ENCODE measurements around the gene CIP2A.

CIP2A gene

DNA sequence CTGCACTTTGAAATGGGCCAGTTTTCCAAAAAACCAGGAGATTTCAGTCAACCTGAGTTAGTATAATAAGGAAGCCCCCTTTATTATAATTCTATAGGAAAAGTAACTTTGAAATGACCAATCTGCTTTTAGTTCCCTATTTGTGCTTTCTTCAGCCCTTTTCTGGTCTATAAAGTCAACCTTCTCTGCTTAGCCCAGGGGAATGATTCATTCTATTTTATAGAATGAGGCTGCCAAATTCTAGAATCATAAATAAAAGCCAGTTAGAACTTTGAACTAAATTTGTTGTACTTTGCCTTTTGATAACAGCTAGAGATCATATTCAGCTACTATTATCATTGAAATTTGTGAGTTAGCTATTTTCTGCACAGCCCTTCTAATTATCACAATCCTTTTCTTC lies 24.7 kb downstream of the CIP2A start:
- no peak for DNase-seq (ENCODE audit: low read depth in 2 of 2)

DNA sequence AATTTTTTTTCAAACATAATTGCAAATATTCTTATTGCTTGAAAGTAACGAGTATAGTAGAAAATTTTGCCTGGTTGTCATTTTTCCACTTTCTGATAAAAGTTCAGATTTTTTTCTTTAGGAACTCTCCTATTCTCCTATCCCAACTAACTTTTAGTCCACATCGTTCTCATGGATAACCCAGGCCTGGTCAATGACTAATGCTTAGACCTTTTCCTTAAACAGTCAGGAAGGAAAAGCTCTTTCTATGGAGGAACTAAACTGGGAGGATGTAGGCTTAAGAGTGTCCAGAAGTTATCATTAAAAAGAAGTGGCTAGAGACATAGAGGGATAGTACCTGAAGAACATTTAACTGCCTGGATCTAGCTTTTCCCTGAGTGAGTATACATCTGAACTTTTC lies 26.7 kb downstream of the CIP2A start:
- no peak for DNase-seq (ENCODE audit: low read depth in 2 of 2)

DNA sequence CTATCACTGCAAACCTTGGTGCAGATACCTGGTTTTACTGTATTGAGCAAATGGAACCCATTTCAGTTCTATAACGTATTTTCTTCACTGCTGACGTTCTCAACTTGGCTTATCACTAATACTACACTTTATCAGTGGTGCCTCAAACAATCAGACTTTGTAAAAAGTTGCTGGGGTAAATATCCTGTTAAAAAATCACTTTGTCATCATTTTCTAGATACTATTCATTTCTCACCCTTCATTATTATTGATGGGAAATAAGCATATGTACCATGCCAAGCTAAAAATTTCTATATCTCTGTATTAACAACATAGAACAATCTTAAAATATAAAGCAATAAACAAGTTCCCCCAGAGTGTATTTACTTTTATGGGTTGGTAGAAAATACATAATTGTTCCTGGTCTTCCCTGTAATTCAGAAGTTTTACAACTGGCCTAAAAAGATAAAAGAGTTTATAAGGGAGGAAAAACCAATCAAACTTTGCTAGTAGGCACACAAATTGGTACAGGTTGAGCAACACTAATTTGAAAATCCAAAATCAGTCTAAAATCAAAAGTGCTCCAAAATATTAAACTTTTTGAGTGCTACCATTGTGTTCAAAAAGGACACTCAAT lies 33.2 kb downstream of the CIP2A start:
- no peak for DNase-seq (ENCODE audit: low read depth in 2 of 2)

DNA sequence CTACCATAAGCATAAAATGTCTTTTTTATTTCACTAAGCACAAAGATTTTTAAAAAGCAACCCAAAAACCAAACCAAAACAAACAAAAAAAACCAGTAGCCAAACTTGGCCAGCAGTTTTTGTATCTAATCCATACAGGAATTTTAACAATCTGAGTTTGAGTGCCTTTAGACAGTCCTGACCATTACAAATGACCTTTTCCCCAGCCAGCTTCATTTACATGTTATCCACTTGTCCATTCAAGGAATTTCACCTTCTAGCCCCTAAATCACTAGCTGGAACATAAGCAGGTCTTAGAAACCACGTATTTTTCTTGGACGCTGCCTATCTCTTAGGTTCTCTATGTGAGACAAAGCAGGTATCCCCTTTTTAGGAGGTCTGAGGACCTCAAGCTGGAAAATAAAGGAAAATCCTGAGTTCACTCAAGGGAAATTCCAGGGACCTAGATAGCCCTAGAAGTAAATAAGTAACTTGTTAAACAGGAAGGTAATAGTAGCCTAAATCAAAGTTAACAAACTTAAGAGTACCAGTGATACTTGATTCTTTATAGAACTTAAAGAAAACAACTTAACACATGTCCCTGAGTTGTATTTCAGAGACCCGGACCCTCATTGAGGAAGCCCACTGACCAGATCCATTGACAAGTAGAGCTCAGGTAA lies 34.2 kb downstream of the CIP2A start:
- DNase-seq (ENCODE audit: low read depth in 2 of 2) = no peak

DNA sequence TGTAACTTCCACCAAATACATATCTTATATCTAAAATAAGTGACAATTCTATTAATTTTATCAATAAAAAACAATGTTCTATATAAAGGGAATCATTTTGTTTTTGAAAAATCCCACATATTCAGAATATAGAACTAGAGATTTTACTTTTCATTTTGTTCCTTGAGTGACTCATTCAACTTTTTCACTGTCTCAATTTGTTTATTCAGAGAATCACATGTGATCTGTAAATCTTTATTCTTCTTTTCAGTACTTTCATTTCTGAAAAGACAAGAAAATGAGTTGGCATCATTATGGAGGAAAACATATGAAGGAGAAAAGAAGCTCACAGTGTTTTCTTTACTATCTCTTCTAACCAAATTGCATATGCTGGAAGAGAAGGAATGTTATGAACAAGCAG lies 35.0 kb downstream of the CIP2A start:
- no peak for DNase-seq (ENCODE audit: low read depth in 2 of 2)

DNA sequence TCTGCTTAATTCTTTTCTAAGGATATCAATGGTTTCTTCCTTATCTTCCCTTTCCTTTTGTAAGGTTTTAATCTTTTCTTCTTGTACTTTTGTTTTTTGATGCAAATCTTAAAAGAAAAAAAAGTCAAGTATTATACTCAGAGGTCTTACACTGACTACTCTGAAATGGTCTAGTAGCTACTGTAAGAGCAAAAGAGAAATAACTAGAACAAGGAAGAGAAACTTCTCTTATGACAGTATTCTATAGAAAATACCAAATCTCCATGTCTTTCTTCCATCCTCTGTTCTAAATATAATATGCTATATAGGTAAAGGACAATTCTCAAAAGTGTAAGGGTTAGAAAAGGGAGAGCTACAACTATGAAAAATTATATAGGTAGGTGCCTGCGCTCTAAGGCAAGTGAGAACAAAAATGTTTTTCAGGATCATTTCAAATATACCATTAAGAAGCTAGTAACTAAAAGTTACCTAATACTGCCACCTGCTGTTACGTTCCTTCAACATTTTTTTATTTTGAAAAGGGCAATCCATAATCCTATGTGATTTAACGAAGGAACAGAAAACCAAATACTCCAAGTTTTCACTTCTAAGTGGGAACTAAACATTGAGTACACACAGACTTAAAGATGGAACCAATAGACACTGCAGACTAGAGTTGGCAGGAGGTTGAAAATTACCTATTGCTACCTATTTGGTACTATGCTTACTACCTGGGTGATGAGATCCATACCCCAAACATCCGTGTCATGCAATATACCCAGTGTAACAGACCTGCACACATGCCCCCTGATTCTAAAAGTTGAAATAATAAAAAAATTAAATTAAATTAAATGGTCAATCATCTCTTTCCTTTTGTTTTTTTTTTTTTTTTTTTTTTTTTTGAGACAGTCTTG lies 36.7 kb downstream of the CIP2A start:
- DNase-seq (ENCODE audit: low read depth in 2 of 2) = no peak

DNA sequence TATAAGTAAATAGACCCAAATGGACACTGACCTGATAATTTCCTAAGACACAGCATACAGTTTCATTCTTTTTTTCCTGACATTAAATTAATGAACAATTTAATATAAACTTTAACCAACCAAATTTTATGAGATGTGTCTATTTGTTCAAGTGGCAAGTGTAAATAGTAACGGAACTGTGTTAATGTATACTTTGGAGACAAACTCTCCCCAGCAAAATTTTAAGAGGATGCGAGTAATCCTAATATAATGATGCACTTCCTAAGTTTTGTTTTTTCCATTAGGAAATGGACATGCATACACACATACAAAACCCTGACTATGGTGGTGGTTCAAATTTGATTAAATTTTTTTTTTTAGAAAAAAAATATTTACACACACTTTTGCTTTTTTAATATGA lies 40.4 kb downstream of the CIP2A start:
- no peak for DNase-seq (ENCODE audit: low read depth in 2 of 2)

DNA sequence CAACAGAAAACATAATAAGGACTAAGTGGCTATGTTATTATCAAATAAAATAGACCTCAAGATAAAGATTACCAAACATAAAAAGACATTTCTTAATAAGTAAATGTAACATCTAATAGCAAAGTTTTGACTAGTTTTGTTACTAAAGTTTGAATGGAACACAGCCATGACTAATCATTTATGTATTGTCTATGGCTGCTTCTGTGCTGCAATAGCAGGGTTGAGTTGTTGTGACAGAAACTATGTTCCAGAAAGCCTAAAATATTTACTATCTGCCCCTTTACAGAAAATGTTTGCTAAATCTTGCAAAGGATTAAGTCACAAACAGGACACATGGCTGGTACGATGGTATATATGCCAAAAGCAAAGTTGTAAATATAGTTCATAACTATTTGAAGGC lies 40.9 kb downstream of the CIP2A start:
- DNase-seq (ENCODE audit: low read depth in 2 of 2) = no peak

DNA sequence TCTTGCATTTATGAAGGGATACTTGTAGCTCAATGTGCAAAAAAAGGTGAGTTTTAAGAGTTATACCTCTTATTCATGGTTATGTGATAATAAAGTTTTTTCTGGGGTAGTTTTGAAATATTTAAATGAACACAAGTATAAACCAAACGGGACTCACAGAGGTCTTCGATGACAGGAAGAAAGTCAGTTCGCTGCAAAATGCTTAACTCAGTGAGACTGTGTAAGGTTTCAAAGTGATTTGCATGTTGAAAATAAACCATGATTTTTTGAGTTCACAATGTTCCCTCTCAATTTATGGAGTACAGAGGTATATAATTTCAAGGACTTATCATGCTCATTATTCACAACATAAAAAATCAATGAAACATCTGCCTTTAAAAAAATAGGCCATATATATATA lies 42.5 kb downstream of the CIP2A start:
- no peak for DNase-seq (ENCODE audit: low read depth in 2 of 2)

DNA sequence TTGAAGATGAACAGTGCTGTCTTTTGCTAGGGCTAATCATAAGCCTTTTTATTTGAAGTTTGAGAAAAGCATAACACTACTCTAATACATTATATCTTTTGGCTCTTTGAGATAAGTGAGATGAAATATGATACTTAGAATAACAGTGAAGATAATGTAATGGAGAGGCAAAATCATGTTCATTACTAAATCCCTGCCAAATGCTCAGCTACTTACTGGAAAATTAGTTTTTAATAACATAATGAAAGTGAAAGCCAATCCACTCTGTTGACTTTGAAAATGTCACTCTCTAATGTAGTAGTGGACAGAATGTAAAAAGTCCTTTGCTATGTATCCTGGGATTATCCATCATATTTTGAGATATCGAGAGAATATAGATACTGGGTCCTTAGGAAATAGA lies 43.0 kb downstream of the CIP2A start:
- DNase-seq (ENCODE audit: low read depth in 2 of 2) = no peak

DNA sequence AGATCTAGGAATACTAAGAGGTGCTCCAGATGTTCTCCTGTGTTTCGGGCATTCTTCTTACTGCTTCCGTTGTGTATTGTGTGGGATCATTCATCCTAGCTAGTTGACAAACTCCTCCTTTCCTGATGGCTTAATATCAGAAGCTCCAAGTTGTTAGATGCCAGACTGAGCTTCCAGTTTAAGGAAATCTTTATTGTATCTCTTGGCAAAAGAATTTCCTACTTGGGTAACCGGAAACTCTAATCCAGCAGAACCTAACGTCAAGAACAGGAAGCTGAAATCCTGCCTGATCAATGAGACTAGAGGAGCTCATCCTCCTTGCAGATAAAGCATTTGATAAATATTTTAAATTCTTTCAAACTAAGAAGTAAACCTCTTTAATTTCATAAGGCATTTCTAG lies 51.2 kb downstream of the CIP2A start:
- no peak for DNase-seq (ENCODE audit: low read depth in 2 of 2)

DNA sequence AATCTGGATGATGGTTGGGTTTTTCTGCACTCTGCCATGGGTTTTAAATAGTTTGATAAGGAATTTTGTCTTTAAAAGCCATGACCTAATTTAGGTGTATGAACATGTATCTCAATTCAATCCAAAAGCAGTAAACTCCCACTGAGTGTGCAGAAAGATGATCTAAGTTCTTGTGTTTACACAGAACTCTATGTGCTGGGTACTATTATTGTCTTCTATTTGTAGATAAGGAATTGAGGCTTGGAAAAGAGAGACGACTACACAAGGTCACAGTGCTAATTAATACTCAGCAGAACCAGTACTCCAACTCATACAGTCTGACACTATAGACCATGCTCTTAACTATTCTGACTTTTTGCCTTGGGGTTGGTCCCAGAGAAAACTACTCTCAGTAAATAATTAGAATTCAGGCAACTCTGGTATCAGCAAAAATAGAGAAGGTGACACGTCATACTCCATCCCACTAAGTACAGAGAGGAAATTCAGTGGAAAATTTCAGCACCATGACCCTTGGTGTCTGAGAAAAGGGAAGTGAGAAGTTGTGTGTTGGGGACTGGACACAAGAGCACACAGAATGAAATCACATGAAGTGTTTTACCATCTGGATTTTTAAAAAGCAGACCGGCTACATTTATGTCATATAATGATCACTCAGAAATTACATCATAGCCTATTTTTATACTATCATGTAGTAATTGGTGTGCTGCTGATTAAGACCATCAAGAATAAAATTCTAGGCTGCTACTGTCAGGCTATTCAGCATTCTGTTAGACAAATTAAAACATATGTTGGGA lies 60.6 kb downstream of the CIP2A start:
- no peak for DNase-seq (ENCODE audit: low read depth in 2 of 2)

DNA sequence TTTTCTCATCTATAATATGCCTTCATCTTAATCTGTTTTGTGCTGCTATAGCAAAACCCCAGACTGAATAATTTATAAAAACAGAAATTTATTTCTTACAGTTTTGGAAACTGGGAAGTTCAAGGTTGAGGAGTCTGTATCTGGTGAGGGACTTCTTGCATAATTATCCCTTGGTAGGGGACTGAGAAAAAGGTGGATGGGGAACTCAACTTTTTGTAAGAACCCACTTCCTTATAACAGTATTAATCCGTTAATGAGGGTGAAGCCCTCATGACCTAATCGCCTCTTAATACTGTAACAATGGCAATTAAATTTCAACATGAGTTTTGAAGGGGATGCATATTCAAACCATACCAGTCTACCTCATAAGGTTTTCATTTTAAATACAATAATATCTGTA lies 61.4 kb downstream of the CIP2A start:
- no peak for DNase-seq (ENCODE audit: low read depth in 2 of 2)

DNA sequence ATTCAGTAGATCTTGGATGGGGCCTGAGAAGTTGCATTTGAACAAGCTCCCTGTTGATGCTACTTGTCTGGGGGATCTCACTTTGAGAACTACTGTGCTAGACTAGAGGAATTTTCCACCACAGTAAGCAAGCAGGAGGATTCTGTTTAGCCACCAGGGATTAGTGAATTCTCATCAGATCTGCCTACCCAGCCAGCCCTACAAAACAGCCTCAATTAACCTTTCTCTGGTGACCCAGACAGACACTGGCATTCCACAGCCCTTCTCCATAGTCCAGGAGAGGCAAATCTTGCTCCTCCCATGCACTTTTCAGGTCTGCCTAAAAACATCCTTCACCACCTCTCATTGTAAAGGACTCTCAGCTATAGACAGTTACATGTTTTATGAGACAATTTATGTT lies 62.1 kb downstream of the CIP2A start:
- DNase-seq (ENCODE audit: low read depth in 2 of 2) = no peak

DNA sequence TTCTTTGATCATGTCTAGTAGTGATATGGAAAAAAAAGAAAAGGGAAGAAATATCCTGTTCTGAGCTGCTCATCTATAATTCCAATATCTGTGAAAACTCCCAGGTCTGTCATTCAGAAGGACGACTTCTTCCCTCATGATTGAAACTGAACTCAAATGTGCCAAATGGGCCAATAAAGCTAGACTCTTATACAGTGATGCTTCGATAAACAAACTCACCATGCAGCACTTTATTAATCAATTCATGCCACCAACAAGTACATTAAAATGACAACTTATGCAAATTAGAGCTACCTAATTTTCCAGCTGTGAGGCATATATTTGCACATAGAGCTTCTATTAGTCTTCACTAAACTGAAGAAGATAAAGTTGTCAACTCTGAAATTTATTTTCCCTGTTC lies 63.3 kb downstream of the CIP2A start:
- no peak for DNase-seq (ENCODE audit: low read depth in 2 of 2)

DNA sequence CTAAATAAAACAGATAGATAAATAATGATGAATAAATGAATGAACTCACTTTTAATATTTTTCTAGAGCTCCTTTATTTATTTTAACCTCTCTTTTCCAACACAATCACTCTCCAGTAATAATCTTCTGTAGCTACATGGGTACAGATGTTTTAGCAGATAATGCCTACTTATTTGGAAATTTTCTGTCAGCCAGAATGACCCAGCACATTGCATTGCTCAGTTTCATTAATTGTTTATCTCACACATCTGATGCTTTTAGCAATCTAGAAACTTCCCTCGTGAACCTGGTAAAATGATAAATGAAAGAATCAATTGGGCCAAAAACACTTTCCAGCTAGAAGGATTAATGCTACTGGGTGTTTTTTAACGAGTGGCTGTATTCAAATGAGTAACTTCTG lies 64.0 kb downstream of the CIP2A start:
- DNase-seq (ENCODE audit: low read depth in 2 of 2) = no peak

DNA sequence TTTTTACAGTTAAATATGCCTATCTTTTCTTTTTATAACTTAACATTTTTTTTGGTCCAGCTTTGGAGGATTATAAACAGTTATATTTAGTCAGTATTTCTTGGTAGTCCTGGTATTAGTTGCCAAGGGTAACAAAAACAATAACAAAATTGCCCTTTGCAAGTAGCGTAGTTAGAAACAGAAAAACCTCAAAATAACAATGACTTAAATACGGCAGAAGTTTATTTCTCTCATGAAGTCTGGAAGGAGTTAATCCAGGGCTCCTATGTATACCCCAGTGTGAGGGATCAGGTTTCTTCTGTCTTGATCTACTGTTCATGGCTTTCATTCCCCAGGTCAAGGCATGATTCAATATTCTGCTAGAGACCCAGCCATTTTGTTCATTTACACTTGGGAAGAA lies 64.7 kb downstream of the CIP2A start:
- DNase-seq (ENCODE audit: low read depth in 2 of 2) = no peak

DNA sequence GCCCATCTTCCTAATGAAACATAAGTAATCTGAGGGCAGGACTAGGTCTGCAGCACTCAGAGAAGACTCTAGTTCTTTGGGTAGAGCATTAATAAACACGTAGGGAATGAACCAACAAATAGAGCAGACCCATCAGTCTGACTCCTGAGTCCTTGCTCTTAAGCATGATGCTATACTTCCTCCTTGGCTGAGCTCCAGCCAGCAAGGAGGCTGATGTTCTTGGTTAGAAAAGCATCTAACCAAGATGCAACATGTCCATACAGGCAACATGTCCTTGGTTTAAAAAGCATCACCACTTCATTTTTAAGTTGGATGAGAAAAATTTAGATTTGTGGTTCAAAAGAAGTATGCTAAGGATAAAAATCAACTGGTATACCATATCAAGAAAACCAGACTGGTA lies 70.3 kb downstream of the CIP2A start:
- DNase-seq (ENCODE audit: low read depth in 2 of 2) = no peak

DNA sequence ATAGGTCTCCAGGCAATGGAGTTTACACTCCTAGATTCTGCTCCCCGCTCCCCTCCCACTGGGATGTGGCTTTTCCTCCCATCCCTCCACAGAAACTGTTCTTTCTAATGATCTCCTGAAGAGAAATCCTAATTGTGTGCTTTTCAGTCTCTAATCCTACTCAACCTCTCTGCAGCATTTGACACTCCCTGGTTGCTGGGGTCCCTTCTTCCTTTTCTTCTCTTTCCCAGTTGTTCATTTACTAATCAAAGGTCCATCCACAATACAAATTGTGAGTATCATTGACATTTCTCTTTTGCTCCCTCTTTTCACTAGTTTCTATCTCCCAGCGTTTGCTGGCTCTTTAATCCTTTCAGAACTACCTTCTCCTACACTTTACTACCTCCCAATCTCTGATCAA lies 72.4 kb downstream of the CIP2A start:
- no peak for DNase-seq (ENCODE audit: low read depth in 2 of 2)

DNA sequence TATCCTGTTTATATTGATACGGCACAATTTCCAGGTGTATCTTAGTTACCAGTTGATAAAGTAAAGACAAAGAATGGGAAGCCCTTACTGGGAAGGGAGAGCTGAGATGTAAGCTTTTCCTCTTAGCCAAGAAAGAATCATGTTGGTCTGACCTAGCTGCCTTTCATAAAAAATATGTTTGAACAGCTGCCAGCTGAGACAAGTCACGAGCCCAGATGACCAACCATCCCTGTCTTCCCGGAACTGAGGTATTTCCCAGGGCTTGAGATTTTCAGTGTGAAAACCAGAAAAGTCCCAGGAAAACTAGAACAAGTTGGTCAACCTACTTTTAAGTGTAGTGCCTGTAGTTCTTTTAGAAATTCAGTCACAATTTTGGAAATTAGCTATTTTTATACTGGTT lies 75.3 kb downstream of the CIP2A start:
- no peak for DNase-seq (ENCODE audit: low read depth in 2 of 2)

DNA sequence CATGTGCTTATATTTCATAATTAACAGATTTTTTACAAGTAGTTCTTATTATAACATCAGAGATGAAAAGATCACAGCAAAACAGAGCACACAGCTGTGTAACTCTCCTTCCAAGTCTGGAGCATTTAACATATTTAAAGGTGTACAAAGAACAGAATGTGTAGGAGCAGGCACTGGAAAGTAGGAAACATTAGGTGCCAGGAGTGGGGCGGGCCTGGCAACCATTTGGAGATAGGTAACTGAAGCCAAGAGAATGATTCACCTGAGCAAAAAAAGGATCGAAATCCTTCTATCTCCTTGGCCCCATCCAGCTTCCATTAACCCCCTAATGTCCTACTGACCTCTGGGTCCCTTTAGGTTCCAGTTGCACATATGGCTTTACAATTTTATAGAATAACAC lies 76.6 kb downstream of the CIP2A start:
- no peak for DNase-seq (ENCODE audit: low read depth in 2 of 2)

DNA sequence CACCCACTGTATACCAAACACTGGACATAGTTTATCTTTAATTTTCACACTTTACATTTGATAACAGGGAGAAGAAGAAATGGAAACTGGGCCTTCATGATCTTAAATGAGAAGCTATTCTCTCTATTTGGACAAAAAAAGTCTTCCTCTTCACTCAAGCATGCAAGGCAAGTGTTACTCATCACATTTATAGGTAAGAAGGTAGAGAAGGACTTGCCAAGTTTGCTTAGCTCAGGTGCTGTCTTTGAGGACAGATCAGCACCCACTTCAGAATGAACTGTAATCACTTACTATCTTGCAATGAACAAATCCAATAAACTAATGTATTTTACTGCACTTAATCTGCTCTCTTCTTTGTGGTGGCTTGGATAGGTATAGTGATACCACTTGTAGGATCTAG lies 77.7 kb downstream of the CIP2A start:
- no peak for DNase-seq (ENCODE audit: low read depth in 2 of 2)

Measured in activated CD8-positive, alpha-beta memory T cell treated with anti-CD3 and anti-CD28 coated beads for 4 hours (primary cell).